Stimulated activated CD8-positive, alpha-beta memory T cell treated with anti-CD3 and anti-CD28 coated beads, Interleukin-7, amount 100 ng/mL, for 48 hours (primary cell): ENCODE data around the gene PRICKLE2.

Experiments
- DNase-seq, 2 donors: peaks; one replicate each; pipeline ENCODE4 v3.0.0-alpha.2; 2020; ENCODE audit warnings: low read depth in 1 of 2; ENCODE audit errors: extremely low read depth in 1 of 2

Gene PRICKLE2

GRCh38 chr3:64138656-64139375 is 86.5 kb downstream of the PRICKLE2 start:
- DNase-seq: no peak

GRCh38 chr3:64138046-64138445 is 87.2 kb downstream of the PRICKLE2 start:
- no peak for DNase-seq

GRCh38 chr3:64134882-64135281 is 90.4 kb downstream of the PRICKLE2 start:
- no peak for DNase-seq

GRCh38 chr3:64133987-64134386 is 91.3 kb downstream of the PRICKLE2 start:
- no peak for DNase-seq

GRCh38 chr3:64133272-64133671 is 92.0 kb downstream of the PRICKLE2 start:
- no peak for DNase-seq

GRCh38 chr3:64131725-64132469 is 93.4 kb downstream of the PRICKLE2 start:
- DNase-seq: no peak

- DNase-seq: no peak
Observed at GRCh38 chr3:64130436-64130835, 94.8 kb downstream of the PRICKLE2 start.

GRCh38 chr3:64129581-64129980 is 95.7 kb downstream of the PRICKLE2 start:
- DNase-seq: no peak

GRCh38 chr3:64129106-64129505 is 96.2 kb downstream of the PRICKLE2 start:
- no peak for DNase-seq

GRCh38 chr3:64125561-64125960 is 99.7 kb downstream of the PRICKLE2 start:
- DNase-seq: no peak

- DNase-seq: no peak
Observed at GRCh38 chr3:64123931-64124330, 101.3 kb downstream of the PRICKLE2 start.

GRCh38 chr3:64122476-64122875 is 102.8 kb downstream of the PRICKLE2 start:
- no peak for DNase-seq

- no peak for DNase-seq
Observed at GRCh38 chr3:64121750-64122311, 103.4 kb downstream of the PRICKLE2 start.

- DNase-seq: no peak
Observed at GRCh38 chr3:64120876-64121275, 104.4 kb downstream of the PRICKLE2 start.

- DNase-seq: no peak
Observed at GRCh38 chr3:64117483-64117882, 107.8 kb downstream of the PRICKLE2 start.

GRCh38 chr3:64114651-64115050 is 110.6 kb downstream of the PRICKLE2 start:
- no peak for DNase-seq

- DNase-seq: no peak
Observed at GRCh38 chr3:64111872-64112271, 113.4 kb downstream of the PRICKLE2 start.

GRCh38 chr3:64111083-64111482 is 114.2 kb downstream of the PRICKLE2 start:
- DNase-seq: no peak

GRCh38 chr3:64110071-64110470 is 115.2 kb downstream of the PRICKLE2 start:
- no peak for DNase-seq

- DNase-seq: no peak
Observed at GRCh38 chr3:64109438-64109837, 115.8 kb downstream of the PRICKLE2 start.

- DNase-seq: no peak
Observed at GRCh38 chr3:64108784-64109317, 116.4 kb downstream of the PRICKLE2 start.

- DNase-seq: no peak
Observed at GRCh38 chr3:64108231-64108630, 117.0 kb downstream of the PRICKLE2 start.
